UCSD-AML1 (cell line): ENCODE data around the gene RABGEF1.
"Not testable (repeated sequence)": the region's sequence is repeated elsewhere in the genome, so short reads cannot be mapped to it uniquely, and the experiment has no call there.

Source experiments
- DNase-seq: peaks from one replicate; lab custom pipeline; 2025; ENCODE audit not compliant: unreplicated experiment; lab: John Stamatoyannopoulos, UW

RABGEF1 gene

GRCh38 chr7:66764905-66765304 is 24.4 kb downstream of the RABGEF1 start:
- not testable (repeated sequence) for DNase-seq

GRCh38 chr7:66765322-66766025 is 24.9 kb downstream of the RABGEF1 start:
- DNase-seq, result not testable (repeated sequence)

DNA sequence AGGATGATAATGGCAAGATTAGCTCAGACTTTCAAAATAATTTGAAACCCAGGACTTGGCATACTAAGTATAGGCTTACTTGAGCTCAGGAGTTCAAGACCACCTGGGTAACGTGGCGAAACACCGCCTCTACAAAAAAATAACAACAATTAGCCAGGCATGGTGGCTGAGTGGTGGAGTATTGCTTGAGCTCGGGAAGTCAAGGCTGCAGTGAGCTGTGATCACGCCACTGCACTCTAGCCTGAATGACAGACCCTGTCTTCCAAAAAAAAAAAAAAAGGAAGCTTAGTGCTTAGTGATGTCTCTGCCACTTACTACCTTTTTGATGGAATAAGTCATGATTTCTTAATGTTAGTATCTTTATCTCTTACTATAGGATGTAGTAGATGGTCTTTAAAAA is 25.5 kb downstream of the RABGEF1 start:
- no peak for DNase-seq

GRCh38 chr7:66767486-66767885 is 27.0 kb downstream of the RABGEF1 start:
- not testable (repeated sequence) for DNase-seq

DNA sequence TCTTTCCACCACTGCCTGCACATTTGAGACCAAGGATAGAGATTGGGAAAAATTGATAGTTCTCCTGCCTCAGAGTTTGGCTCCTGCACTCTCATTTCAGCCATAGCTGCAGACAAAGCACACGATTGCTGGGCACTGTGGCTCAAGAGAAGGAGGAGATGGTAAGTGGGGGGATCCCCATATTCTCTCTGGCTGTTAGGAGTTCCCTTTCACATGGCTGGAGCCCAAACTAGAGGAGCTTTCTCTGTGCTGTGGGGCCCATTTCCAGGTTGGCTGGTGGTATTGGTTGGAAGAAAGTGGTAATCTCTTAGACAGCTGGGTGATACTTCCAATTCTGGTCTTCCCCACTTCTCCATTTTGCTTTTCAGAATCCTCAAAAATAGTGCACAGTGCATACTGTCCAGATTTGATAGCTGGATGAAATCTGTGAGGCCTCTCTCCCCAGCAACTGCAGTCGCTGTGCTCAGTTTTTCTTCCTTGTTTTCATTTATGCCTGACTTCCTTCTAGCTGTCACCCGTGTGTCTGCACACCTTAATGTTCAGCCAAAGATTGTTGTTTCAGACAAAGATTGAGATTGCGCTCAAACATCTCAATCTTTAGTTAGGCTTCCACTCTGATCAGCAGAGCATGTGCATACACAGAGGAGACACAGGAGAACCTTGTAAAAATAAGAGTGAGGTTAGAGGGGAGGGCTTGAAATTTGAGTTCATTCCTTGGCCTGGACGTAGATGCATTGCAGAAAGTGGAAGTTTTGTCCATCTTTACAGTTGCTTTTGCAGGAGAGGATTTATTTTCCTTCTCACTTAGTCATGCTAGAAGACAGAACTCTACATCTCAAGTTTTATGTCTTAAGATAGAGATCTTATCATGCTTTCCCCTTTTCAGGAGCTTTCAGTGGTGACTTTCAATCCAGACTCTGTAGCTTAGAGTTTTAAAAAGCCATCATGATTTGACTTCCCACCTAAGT is 28.6 kb downstream of the RABGEF1 start:
- no peak for DNase-seq

DNA sequence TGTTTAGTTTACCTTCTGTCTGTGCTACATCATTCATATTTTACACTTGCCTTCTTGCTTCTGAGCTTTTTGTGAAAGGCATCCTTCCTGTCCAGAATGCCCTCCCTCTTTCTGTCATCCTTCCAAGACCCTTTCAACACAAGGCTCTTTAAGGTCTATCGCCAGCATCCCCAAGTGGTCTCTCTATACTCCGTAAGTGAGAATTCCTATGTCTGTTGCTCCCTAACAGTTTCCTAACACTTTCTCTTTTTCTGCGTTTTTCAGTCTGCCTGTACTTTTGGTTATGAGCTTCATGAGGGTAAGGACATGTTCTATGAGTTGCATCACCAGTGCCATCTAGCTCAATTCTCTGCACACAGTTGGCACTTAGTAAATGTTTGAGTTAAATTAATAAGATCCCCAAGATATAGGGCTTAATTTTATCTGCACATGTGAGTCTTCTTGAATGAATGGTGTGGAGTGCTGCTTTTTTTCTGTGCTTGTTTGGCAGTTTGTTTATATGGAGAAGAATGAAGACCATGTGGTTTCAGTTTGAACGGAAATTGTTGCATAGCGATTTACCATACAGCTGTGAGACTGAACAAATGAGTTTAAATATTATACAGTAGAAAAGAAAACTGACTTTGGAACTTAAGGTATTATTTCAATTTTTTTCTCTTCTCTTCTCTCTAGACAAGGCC is 29.4 kb downstream of the RABGEF1 start:
- DNase-seq, result no peak

- DNase-seq, result no peak
Measured at GRCh38 chr7:66771795-66772194, 31.3 kb downstream of the RABGEF1 start.

DNA sequence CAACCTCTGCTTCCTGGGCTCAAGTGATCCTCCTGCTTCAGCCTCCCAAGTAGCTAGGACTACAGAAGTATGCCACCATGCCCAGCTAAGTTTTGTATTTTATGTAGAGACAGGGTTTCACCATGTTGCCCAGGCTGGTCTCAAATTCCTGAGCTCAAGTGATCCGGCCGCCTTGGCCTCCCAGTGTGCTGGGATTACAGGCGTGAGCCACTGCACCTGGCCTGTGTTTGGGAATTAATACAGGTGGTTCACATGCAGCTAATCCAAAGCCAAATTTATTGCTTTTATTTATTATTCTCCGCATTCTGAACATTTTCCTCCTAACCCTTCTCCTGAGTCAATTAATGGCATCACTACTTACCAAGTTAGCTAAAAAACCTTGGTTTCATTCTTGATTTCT is 33.2 kb downstream of the RABGEF1 start:
- DNase-seq, result not testable (repeated sequence)

DNA sequence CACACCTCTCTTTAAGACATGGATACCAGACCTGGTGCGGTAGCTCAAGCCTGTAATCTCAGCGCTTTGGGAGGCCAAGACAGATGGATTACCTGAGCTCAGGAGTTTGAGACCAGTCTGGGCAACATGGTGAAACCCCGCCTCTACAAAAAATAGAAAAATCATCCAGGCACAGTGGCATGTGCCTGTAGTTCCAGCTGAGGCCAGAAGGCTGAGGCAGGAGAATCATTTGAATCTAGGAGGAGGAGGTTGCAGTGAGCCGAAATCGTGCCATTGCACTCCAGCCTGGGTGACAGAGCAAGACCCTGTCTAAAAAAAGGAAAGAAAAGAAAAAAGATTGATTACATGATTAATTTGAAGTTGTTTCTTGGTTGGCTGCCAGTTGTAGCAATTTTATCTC is 35.9 kb downstream of the RABGEF1 start:
- not testable (repeated sequence) for DNase-seq

- DNase-seq, result no peak
Measured at GRCh38 chr7:66776800-66777442, 36.4 kb downstream of the RABGEF1 start.

DNA sequence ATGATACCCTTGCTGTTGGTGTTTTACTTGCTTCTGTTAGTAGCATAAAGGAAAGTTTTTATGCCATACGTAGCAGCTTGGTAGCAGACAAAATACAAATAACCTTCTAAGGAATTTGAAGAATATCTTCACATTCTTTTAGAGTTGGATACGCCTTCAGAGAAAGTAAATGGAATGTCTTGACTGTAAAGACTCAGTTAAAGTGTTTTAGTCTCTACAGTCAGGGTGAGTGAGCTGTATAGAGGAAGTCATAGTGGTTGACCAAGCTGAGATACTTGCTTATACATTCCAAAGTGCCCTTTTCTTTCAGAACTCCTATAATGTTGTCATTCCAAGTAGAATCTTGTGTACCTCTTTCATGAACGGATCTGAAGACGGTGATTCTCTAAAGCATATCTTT is 37.7 kb downstream of the RABGEF1 start:
- DNase-seq, result no peak

- DNase-seq, result no peak
Measured at GRCh38 chr7:66779669-66780409, 39.3 kb downstream of the RABGEF1 start.

GRCh38 chr7:66781408-66782090 is 41.0 kb downstream of the RABGEF1 start:
- no peak for DNase-seq

DNA sequence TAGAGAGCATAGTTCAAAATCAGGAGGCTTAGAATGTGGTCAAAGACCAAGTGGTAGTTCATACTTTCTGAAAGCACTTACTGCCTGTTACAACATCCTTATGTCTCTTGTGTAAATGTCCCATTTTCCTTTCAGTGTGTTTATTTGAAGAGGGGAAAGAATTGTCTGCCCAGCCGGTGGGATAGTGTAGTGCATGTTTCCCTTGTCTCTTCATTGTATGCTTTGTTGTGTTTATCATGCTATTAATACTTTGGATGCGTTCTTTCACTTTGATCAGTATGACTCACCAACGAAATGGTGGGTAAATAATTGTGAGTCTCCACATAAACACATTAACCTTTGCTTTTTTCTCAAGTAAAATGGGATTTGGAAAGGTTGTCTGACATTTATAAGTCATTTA is 42.3 kb downstream of the RABGEF1 start:
- DNase-seq, result not testable (repeated sequence)

- DNase-seq, result not testable (repeated sequence)
Measured at GRCh38 chr7:66783887-66784595, 43.5 kb downstream of the RABGEF1 start.

DNA sequence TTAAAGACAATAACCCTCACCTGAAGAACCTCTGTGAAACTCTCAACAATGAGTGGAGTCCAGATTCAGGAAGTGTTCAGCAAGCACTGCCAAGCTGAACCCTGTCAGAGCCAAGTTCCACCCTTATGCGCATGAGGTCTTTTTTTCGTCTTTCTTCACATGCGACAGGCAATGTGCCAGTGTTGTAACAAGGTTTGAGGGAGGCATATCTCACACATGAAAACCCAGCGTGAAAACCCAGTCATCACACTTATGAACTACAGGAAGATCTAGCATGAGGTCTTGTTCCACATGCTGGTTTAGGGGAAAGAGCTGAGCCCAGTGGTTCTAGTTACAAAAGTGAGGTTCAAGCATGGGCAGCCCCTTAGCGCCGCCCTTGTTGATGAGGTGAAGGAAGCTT is 49.7 kb downstream of the RABGEF1 start:
- no peak for DNase-seq

- DNase-seq, result no peak
Measured at GRCh38 chr7:66790725-66791124, 50.2 kb downstream of the RABGEF1 start.

DNA sequence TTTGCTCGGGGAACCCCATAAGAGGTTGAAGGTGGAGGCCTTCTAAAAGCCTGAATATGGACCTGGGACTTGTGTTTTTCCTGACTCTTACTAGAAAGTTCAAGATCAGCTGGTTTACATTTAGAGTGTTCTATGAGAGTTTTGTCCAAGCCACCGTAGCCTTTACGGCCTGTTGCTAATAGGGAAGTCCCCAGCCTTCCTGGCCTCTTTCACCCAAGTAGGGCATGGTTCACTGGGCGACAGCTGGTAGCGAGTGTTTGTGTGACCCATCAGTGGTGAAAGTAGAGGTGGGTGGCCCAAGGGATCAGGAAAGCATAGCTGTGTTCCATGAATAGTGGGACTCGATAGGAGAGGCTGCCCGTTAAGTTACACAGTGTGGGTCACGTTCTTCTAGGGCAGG is 60.1 kb downstream of the RABGEF1 start:
- DNase-seq, result no peak

DNA sequence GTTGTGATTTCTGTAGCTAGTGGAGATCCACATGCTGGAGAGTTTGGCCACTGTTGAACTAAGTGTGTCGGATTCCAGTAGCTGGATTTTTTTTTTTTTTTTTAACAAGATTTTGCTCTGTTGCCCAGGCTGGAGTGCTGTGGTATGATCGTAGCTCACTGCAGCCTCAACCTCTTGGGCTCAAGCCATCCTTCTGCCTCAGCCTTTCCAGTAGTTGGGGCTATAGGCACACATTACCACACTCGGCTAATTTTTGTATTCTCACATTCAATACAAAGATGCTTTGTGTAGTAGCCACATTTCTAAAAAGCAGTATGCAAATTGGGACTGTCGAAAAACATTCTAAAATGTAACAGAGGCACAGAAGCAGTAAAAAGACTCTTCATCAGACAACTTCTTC is 63.5 kb downstream of the RABGEF1 start:
- DNase-seq, result no peak
